CD4-positive, alpha-beta T cell treated with Interleukin-21 for 1 hour (primary cell): ENCODE data around the gene LY6G6C.
A peak's percentile ranks its signal among the peaks of the same experiment; 100 is the strongest.
"Not testable (repeated sequence)": the region's sequence is repeated elsewhere in the genome, so short reads cannot be mapped to it uniquely, and the experiment has no call there.

Source experiments
- DNase-seq: peaks from one replicate; pipeline ENCODE4 v3.0.0-alpha.2; 2020

LY6G6C gene

DNA sequence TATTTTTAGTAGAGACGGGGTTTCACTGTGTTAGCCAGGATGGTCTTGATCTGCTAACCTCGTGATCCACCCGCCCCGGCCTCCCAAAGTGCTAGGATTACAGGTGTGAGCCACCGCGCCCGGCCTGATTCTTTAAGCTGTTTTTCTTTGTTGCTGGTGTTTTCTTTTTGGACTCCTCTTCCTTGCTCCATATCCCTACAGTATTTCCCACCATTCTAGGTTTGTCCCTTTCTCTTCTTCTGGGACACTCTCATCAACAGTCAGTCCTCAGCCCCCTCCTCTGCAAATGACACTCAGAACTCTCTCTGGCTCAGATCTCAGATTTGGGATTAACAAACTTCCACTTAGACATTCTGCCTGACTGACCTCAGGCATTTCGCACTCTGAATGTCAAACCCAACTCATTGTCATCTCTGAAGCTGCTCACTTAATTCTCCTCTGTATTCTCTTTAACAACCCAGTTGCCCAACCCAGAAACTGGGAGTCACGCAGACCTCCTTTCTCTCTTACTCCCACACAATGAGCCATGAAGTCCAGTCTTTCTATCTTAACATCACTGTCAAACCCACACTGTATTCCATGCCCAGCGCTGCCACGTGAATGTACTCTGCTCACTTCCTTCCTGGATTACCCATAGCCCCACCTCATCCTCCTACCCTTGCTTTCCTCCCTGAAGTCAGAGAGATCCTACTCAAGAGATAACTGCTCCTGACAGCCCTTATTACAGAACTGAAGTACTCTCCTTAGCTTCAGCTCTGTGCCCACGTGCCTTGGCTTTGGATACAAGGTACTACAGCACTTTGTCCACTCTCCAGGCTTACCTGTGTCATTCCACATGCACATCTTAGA, 4.2 kb upstream of the LY6G6C start:
- DNase-seq = no peak

DNA sequence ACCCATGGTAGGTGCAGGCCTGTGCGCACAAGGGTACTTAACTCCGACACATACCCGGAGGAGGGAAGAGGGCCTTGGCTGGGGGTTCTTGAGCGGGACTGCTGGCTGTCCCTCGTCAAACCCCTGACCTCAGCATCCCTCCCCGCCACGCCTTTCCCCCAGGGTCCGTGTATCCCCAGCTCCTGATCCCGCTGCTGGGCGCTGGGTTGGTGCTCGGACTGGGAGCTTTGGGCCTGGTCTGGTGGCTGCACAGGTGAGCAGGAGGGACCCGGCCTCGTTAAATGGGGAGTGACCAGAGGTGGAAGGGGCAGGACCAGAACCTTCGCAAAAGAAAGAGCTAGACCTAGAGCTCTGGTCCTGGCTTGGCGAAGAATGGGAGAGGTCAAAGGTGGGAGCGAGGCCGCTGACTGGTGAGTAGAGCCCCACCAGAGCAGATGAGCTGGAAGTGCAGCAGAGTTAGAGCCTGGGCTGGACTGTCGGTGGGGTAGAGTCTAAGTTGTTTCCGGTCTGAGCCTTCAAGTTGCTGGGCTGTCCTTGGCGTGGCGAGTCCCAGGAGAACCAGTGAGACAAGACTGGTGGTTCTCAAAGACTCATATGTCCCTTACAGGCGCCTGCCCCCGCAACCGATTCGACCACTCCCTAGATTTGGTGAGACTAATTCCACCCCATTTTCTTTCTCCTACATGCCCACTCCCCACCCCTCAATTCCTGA, 2.6 kb upstream of the LY6G6C start:
- no peak for DNase-seq

DNA sequence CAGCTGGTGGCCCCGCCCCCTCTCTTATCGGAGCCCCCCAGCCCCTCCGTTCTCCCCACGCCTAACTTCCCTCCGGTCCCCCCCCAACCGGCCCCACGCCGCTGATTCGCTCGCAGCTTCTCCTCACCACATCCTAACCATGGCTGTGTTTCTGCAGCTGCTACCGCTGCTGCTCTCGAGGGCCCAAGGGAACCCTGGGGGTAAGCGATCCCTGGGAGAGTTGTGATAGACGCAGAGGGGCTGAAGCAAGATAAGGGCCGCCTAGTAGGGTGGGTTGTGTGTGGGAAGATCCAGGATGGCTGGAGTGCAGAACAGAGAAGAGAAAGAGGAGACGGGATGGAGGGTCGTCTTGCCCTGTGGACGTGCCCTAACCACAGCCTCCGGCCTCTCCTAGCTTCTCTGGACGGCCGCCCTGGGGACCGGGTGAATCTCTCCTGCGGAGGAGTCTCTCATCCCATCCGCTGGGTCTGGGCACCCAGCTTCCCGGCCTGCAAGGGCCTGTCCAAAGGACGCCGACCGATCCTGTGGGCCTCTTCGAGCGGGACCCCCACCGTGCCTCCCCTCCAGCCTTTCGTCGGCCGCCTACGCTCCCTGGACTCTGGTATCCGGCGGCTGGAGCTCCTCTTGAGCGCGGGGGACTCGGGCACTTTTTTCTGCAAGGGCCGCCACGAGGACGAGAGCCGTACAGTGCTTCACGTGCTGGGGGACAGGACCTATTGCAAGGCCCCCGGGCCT, 1.9 kb upstream of the LY6G6C start, which contains the start of gene MPIG6B:
Gene MPIG6B, plus strand, starts transcription at position 129 of the 735 bp plus-strand sequence. Its CDS starts 11 bp downstream, at position 140.
- DNase-seq = no peak

DNA sequence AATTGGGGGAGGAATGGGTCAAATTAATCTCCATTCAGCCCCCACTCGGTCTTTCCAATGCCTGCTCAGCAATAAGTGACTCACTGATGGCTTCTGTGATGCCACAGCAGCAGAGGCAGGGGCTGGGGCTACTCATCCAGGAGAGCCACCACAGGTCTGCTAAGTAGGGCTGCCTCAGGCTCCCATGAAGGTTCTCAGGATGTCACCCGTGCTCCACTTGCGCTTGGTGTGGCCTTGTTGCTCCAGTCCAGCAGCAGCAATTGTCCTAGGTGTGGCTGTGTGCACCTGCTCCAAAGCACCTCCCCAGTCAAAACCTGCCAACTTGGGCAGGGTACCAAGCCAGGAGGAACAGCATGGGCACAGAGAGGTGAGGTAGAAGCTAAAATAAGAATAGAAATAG, 627 bp upstream of the LY6G6C start:
- DNase-seq = no peak

DNA sequence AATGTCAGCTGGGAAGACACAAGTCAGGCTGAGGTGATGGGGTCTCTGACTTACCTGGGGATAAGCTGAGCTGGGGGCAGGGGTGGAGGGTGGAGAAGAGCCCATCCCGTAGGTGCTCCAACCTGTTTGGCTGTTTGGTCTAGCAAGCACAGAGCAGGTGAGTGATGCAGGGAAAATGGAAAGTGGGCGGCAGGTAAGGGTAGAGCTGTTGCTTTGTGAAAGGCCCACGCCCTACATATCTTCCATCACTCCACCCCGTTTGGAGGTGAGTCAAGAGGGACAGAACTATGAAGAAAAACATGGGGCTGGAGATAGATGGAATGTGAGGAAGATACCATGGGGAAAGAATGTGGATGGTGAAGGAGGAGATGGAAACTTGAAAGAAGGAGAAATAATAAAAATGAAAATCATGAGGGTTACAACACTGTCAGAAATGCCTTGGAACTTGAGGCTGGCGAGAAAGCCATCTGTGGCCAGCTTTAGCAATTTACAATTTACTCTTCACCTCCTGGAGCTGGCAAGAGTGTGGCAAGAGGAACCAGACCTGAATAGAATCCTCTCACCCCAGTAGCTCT, 1.3 kb downstream of the LY6G6C start:
- DNase-seq = no peak

DNA sequence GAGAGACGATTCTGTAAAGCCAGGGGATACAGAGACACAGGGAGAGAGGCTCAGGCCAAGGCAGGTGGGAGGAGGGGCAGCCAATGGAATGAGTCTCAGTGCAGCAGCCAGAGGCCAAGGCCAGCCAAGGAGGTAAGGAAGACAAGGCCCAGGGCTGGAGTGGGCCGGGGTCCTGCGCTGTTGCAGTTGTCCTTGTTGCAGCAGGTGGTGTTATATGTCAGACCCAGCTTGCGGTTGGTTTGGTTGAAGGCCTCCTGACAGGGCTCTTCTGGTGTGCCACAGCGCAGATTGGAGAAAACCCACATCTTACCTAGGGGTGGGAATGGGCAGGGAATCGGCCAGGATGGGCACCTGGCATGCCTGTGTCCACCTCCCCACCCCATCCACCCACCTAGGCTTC, 2.5 kb downstream of the LY6G6C start:
- DNase-seq = no peak

DNA sequence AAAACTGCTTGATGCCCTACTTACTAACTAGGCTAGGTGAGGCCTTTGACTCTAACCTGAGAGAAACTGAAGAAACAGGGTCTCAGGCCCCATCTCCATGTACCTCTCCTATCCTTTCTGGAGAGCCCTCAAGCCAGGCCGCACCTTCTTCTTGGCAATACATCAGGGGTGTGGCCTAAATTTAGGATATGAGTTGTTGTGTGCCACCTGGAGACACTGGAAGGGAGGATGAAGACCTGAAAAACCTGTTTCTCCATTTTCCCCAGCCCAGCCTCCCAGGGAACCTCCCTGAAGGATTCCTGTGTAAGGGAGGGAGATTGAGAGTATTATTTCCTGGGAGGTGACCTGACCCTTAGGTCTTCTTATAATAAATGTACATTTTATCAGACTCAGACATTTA, 3.3 kb downstream of the LY6G6C start:
- DNase-seq = no peak

DNA sequence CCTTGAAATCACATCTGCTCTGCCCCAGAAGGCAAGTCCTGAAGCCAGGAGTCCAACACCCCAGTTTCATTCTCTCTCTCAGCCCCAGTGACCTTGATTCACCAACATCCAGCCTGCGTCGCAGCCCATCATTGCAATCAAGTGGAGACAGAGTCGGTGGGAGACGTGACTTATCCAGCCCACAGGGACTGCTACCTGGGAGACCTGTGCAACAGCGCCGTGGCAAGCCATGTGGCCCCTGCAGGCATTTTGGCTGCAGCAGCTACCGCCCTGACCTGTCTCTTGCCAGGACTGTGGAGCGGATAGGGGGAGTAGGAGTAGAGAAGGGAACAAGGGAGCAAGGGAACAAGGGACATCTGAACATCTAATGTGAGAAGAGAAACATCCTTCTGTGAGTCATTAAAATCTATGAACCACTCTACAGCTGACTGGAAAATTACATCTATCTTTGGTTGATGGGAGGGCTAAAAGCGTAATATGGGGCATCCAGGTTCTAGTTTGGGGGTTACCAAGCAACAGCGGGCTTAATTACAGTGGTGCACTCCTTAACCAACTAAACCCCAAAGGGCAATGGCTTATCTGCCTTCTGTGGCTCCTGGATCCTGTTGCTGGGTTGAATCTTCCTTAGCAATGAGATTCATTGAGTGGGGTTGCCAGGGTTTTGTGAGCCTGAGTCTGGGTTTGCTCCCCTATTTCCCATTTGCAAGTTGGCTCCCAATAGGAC, 3.9 kb downstream of the LY6G6C start:
- no peak for DNase-seq

DNA sequence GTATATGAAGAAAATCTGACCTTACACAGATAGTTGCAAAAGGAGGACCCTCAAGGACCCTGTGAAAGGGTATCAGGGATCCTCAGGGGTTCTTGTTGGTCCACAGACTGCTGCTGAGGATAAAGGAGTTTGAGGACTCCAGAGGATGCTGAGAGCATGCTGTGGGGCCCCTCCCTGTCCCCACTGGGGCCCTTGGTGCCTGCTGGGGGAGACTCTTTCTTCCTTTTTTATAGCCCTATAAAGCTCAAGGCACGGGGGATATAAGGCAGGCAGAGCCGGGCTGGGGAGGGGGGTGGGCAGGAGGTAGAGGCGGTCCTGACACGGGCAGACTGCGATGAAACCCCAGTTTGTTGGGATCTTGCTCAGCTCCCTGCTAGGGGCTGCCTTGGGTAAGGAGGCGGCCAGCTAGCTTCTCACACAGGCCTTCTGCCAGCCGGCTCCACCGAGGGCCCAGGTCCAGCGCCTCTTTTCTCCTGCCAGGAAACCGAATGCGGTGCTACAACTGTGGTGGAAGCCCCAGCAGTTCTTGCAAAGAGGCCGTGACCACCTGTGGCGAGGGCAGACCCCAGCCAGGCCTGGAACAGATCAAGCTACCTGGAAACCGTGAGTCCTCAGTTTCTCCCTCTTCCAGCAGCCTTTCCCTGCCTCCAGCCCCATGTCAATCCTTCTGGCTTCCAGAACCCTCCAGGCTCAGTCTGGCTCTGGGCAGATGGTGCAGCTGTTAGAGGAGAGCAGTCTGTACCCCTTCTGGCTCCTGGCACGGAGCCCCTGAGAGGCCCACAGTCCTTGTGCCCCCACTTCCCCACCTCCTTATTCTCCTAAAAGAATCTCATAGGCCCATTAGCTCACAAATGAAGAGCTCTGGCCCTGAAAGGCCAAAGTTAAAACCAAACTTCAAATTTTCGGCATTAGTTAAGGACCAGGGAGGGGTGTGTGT, 6.3 kb downstream of the LY6G6C start, which contains the start of gene LY6G6D:
Gene LY6G6D, plus strand, starts transcription at position 327 of the 937 bp plus-strand sequence. Its CDS starts 8 bp downstream, at position 335.
- no peak for DNase-seq

DNA sequence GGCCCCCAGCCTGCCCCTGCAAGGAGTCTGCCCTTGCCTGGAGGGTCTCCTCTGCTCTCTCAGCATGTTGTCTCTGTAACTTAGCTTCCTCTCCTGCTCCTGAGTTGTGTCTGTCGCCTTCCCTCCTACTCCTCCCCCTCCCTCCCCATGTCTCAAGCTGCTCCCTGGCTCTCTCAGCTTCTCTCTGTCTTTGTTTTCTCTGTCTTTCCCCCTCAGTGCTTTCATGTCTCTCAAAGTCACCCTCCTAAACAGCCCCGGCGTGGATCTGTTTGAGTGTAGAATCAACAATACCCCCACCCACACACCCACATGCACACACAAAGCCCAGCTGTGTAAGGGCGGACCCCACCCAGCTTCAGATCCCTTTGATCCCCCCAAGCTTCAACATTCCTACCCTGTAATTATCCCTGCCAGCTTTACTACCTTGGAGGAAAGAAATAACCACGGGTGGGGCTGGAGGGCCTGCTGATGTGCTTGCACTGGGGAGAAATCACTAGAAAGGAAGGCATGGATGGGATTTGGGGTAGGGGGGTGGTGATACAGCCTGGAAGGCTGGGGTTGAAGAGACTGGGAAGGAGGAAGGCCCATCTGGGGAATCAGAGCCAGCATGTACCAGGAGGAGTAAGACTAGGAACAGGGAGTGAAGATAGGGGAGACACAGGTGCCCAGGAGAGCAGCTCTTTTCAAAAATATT, 7.4 kb downstream of the LY6G6C start:
- no peak for DNase-seq

DNA sequence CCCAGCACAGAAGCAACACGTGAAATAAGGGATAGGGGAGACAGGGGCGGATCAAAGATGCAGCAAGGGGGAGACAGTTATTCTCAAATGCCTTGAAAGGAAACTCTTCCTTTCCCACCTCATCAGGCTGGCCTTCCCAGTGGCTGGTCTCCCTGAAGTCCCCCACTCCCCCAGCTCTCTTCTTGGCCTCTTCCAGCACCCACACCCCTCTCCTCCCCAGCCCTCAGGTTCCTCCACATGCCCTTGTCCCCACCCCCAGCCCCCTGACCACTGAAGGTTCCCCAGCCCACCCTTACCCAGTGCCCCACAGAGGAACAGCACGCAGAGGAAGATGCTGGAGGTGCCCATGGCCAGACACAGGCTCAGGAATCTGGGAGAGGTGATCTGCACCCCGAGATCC, 8.1 kb downstream of the LY6G6C start:
- DNase-seq = no peak

DNA sequence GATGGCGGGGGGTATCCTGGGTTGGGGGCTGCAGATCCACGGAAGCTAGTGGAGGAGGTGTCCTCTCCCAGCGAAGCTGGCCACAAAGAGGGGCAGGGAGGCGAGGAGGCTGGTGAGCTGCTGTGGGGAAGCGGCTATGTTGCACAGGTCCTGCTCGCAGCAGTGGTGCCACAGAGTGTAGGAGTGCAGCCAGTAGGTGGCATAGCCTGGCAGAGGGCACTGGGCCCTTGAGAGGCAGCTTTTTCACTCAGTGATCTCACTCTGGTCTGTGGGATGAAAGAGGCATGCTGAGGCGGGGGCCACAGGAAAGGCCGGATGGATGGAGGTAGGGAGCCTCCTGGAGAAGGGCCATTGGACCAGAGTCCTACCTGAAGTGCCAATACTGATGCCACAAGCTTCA, 9.2 kb downstream of the LY6G6C start:
- DNase-seq = peak; percentile 24

DNA sequence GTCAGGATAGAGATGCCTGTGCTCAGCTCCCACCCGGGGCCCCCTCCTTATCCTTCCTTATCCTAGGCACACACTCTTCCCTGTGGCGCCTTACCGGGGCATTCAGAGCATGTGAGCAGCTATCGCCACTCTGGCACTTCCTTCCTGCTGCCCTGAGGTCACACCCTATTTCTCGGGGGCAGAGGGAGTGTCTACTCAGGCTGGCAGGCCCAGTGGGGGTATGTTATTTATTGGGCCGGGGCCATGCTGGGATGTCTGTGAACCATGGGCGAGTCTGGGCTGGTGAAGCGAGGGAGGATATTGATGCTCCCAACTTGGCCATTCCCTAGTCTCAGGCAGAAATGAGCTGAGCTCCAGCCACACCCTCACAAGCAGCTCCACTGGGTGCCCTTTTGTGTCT, 10.3 kb downstream of the LY6G6C start:
- no peak for DNase-seq

DNA sequence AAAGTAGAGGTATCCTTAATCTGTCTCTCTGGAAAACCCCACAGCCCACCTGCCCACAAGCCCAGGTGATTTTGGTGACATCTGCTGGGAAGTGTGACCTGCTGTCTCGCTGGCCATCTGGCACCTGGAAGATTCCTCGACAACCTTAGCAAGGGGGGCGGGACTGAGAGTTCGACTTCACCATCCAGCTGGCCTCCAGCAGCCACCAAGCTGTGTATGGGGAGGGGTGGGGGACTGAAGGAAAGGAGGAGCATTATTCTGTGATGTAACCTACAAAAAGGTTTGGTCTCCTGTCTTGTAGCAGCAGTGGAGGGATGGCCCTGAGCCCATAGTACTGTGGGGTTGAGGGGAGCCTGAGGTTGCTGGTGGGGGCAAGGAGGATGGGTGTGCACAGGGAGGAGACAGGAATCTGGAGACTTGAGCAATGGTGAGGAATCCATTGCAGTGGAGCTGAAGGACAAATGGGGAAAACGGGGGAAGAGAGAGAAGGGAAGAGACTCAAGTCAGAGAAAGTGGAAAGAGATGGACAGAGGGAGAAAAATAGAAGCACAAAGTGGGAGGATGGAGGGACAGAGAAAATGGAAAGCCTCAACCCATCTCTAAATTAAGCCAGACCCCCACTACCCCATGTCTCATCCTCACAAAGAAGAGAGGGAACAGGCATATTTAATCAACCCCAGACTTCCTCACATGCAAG, 10.9 kb downstream of the LY6G6C start:
- DNase-seq = no peak

DNA sequence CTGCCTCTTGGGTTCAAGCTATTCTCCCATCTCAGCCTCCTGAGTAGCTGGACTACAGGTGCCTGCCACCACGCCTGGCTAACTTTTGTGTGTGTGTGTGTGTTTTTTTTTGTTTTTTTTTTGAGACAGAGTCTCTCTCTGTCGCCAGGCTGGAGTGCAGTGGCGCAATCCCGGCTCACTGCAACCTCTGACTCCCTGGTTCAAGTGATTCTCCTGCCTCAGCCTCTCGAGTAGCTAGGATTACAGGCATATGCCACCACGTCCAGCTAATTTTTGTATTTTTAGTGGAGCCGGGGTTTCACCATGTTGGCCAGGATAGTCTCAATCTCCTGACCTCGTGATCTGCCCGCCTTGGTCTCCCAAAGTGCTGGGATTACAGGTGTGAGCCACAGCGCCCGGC, 12.4 kb downstream of the LY6G6C start:
- DNase-seq = not testable (repeated sequence)

DNA sequence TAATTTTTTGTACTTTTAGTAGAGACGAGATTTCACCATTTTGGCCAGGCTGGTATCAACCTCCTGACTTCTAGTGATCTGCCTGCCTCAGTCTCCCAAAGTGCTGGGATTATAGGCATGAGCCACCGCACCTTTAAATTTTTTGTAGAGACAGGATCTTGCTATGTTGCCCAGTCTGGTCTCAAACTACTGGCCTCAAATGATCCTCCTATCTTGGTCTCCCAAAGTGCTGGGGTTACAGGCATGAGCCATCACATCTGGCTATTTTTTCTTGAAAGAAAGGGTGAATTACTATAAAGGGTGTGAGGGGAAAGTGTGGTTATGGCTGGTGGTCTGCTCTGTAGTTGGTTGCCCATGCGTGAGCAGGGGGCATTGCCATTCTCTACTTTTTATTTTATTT, 13.3 kb downstream of the LY6G6C start:
- no peak for DNase-seq

DNA sequence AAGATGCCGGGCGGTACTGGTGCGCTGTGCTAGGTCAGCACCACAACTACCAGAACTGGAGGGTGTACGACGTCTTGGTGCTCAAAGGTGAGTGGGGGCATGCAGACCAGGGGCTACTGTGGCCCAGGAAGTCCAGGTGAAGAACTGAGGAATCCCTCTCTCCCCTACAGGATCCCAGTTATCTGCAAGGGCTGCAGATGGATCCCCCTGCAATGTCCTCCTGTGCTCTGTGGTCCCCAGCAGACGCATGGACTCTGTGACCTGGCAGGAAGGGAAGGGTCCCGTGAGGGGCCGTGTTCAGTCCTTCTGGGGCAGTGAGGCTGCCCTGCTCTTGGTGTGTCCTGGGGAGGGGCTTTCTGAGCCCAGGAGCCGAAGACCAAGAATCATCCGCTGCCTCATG, 13.8 kb downstream of the LY6G6C start:
- no peak for DNase-seq

DNA sequence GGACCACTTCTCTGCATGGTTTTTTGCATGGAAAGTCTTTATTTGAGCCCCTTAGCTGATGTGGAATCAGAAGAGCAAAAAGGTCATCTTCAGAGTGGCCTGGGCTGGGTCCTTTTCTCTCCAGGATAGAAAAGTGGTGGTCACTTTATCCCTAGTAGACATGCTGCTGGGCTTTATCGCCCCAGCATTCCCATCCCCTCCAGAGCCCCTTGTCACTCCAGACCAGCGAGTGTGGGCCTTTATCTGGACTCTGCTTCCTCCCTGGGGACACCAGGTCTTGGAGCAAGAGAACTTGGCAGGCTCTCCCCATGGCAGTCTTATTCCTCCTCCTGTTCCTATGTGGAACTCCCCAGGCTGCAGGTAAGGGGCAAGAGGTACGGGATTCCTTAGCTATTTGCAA, 14.9 kb downstream of the LY6G6C start, which contains the start of gene LY6G6F:
Gene LY6G6F, plus strand, starts transcription at position 268 of the 400 bp plus-strand sequence. Its CDS starts 41 bp downstream, at position 309.
- DNase-seq = no peak

DNA sequence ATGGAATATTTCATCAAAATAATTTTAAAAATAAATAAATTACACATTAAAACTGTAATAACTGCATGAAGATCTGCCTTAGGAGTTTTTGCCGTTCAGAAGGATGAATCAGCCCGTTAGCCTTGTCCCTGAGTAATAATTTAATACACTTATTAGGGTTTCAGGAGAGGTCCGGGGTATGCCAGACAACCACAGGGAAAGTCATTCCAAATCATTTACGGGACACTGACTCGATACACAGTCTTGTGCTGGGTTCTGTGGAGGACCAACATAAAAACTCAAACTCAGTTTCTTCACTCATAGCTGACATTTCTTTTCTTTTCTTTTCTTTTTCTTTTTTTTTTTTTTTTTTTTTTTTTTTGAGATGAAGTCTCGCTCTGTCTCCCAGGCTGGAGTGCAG, 15.6 kb downstream of the LY6G6C start:
- DNase-seq = no peak
